ENCODE results near the gene NPHP3.
"Not testable (repeated sequence)": the region's sequence is repeated elsewhere in the genome, so short reads cannot be mapped to it uniquely, and the experiment has no call there.

The NPHP3 gene, protein sequence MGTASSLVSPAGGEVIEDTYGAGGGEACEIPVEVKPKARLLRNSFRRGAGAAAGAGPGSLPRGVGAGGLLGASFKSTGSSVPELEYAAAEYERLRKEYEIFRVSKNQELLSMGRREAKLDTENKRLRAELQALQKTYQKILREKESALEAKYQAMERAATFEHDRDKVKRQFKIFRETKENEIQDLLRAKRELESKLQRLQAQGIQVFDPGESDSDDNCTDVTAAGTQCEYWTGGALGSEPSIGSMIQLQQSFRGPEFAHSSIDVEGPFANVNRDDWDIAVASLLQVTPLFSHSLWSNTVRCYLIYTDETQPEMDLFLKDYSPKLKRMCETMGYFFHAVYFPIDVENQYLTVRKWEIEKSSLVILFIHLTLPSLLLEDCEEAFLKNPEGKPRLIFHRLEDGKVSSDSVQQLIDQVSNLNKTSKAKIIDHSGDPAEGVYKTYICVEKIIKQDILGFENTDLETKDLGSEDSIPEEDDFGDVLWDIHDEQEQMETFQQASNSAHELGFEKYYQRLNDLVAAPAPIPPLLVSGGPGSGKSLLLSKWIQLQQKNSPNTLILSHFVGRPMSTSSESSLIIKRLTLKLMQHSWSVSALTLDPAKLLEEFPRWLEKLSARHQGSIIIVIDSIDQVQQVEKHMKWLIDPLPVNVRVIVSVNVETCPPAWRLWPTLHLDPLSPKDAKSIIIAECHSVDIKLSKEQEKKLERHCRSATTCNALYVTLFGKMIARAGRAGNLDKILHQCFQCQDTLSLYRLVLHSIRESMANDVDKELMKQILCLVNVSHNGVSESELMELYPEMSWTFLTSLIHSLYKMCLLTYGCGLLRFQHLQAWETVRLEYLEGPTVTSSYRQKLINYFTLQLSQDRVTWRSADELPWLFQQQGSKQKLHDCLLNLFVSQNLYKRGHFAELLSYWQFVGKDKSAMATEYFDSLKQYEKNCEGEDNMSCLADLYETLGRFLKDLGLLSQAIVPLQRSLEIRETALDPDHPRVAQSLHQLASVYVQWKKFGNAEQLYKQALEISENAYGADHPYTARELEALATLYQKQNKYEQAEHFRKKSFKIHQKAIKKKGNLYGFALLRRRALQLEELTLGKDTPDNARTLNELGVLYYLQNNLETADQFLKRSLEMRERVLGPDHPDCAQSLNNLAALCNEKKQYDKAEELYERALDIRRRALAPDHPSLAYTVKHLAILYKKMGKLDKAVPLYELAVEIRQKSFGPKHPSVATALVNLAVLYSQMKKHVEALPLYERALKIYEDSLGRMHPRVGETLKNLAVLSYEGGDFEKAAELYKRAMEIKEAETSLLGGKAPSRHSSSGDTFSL (N-terminal part only)

DNA sequence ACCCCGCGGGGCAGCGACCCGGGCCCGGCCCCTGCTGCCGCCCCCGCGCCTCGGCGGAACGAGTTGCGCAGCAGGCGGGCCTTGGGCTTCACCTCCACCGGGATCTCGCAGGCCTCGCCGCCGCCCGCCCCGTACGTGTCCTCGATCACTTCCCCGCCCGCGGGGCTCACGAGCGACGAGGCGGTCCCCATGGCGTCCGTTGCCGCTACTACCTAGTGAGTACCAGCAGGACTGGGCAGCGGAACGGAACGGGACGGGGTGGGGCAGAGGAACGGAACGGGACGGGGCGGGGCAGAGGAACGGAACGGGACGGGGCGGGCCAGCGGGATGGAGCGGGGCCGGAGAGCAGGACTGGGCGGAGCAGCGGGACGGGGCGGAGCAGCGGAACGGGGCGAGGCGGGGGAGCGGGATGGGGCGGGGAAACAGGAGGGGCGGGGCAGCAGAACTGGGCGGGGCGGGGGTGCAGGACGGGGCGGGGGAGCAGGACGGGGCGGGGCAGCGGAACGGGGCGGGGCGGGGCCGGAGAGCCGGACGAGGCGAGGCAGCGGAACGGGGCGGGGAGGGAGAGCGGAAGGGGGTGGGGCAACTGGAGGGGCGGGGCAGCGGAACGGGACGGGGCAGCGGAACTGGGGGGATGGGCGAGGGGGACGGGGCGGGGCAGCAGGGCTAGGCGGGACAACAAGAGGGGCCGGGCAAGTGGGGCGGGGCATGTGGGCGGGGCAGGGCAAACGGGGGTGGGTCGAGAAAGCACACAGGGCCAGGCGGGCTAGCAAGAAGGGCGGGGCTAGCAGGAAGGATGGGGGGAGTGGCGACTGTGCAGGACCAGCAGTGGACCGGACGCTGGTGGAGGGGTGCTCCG, at the start of gene NPHP3:
TSS of gene NPHP3 (minus strand) at position 245 of the 859 bp plus-strand sequence. CDS start at position 191, 54 bp downstream.
- DNase-seq, result peak; percentile 98

DNA sequence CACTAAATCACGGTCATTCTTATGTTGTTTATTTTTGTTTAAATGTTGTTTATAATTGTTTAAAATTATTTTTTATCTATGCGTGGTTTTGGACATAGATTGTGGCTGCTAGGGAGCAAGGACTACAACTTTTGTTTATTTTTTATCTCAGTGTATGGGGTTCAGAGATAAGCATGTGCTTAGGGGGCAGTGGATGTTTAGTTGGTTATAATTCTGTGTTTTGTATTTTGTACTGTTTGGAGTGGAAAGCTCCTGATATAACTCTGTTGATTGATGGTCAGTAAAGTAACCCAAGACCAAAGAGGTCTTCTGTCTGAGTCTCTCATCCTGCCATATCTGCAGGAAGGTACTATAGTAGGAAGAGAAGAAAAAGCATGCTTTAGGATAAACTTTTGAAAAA, 36.5 kb upstream of the NPHP3 start:
- no peak for DNase-seq

- no peak for DNase-seq
These were observed 34.0 kb upstream of the NPHP3 start for GRCh38 chr3:132756108-132756650.

DNA sequence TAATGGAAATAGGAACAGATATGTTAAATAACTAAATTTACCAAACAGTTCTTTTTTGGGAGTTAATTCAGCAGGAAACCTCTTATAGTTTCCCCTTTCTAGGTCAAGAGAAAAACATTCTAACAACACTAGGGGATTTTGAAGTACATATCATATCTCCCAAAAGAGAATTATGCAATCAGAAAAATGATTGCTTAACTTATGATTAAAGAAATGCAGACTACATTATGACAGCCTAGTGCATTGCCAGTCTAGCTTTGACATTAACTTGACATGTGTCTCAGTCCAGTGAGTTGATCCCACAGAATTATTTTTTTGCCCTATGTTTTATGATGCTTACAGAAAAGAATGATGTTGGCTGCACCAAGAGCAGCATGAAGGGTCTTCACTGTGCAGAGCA, 31.7 kb upstream of the NPHP3 start:
- DNase-seq, result no peak

- no peak for DNase-seq
These were observed 27.6 kb upstream of the NPHP3 start for GRCh38 chr3:132749786-132750185.

GRCh38 chr3:132746720-132747119, 24.5 kb upstream of the NPHP3 start:
- not testable (repeated sequence) for DNase-seq

- DNase-seq, result no peak
These were observed 16.1 kb upstream of the NPHP3 start for GRCh38 chr3:132738314-132738713.

GRCh38 chr3:132735589-132735988, 13.4 kb upstream of the NPHP3 start:
- DNase-seq, result no peak

- DNase-seq, result no peak
These were observed 8.8 kb upstream of the NPHP3 start for GRCh38 chr3:132730891-132731580.

DNA sequence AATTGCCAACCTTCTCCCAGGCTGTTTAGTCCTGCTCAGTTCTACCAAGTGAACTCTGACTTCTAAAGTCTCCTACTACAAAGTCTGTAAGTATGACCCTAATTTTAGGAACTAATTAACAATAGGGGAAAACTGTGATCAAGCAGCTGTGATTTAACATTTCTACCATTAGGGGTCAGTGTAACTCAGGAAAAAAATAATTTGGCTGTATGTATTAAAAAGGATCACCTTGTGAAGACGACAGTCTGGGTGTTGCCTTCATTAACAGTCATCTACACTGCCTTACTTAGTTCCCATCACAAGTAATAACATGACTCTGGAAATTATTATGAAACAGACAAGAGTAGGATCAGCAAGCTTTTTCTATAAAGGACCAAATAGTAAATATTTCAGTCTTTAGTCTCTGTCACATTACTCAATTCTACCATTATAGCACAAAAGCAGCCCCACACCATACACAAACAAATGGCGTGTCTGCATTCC, 4.2 kb upstream of the NPHP3 start:
- DNase-seq, result no peak

DNA sequence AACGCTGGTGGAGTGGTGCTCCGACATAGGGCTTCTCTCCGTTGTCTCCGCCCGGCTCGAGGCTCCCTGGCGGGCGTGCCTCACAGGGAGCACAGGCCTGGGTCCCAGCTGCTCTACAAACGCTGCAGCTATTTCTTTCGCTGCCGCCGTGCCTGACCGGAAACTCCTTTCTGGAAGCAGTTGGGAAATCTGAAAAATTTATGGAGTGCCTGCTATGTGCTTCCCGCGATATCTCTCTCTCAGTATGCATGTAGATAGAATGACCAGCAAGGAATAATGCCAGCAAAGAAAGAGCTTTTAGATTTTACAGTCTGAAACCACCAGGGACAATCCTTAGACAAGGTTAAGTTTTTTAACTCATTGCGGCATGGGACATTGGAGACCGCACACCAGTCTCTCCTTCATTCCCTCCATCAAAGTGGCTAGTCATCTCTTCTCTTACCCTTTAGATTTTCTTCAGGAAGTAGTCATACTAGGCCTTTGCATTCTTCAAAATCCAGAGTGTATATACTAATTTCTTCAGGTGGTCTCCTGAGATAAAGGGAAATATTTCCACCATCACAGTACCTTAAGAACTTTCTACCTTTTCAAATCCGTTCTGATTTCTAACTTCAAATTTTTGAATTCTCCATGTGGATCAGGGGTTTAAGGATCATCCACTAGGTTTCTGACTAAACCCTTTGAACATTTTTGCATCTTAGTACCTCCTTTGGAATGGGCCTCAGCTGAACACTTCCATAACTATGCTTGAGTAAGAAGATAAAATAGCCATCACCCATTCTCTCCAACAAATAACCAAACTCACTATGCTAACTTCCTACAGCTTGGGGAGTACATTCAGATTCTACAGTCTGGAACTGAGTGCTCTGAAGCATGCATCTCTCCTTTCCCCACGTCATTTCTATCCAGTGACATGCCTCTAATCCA, 1.1 kb upstream of the NPHP3 start:
- no peak for DNase-seq

- peak; percentile 16 for DNase-seq
These were observed 587 bp downstream of the NPHP3 start for GRCh38 chr3:132721479-132722164.

DNA sequence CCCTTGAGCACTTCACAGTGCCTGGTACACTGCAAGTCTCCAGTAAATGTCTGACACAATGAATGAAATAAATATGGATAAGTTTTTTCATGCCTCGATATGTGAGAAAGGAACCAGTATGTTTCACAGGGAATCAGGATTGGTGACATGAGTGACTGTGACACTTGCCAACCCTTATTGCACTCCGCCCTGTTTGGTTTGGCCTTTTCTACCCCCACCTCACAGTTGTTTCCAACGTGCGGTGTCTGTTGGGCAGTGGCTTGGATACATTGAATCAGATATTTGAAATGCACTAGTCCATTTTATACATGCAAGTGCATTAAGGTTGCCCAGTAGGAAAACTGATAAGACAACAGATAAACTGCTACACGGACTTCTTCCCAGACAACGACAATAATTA, 2.0 kb downstream of the NPHP3 start:
- no peak for DNase-seq

DNA sequence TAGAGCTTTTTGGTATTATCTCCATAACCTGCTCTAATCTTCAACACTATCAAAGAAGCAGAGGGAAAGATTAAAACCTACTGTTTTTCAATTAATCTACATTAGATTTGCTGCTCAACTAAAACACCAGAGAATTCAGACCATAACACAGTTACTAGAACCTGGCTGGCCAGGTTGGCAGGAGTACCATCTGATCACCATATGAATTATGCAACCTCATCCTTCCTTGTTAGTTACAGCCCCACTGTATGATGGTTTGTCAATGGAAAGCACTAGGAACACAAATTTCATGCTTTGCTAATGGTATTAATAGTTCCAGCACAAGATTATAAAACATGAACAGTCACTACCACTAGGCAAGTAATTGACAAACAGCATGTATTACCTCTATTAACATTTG, 5.8 kb downstream of the NPHP3 start:
- no peak for DNase-seq

DNA sequence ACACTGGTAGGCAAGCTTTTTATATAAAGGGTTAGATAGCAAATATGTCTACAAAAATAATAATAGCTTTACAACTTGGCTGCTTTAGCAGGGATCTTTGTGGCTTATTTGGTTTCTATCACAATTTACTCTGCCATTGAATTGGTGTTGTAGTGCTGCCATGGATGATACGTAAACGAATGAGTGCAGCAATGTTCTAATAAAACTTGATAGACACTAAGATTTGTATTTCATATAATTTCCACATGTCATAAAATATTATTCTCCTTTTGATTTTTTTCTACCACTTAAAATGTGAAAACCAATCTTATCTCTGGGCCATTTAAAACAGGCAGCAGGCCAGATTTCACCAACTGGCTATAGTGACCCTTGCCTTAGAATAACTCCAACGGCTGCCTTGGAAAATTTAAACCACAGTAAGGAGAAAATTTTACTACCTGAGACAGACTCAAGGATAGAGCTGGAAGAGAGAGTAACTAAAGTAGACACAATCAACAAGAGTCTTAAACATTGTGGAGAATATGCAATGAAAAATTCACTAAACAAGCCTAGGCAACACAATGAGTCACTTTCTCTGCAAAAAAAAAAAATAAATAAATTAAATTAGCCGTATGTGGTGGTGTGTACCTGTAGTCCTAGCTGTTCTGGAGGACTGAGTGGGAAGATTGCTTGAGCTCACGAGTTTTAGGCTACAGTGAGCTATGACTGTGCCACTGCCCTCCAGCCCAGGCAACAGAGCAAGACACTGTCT, 8.1 kb downstream of the NPHP3 start:
- DNase-seq, result no peak

DNA sequence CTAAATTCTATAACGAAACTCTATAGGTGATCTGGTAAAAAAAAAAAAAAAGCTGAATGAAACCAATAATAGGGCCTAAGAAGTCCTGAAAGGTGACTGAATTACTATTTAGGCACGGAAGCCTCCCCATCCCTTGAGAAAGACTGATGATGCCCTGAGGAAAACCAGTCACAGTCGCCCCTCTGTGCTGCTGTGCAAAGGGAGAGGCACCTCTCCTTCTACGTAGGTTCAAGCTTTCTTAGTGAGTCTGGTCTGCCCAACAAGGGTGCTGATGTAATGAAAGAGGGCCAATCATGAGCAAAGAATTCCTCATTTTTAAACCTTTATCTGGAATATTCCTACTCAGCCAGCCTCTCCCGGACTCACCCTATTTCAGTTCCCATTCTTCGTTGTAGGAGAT, 11.9 kb downstream of the NPHP3 start:
- no peak for DNase-seq

GRCh38 chr3:132709761-132710160, 12.4 kb downstream of the NPHP3 start:
- DNase-seq, result no peak

DNA sequence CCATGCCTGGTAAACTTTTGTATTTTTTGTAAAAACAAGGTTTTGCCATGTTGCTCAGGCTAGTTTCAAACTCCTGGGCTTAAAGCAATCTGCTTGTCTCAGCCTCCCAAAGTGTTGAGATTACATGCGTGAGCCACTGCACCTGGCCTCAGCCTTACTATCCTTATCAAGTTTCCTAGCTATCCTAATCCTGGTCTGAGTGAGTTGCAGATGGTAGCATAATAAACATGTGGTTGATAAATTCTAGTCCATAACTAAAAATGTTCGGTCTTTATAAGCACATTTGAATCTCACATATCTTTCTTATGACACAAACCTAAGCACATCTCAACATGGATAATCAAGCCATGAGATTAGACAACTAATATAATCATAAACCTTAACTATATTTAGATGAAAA, 18.5 kb downstream of the NPHP3 start:
- DNase-seq, result no peak

Measured in stimulated activated CD4-positive, alpha-beta T cell treated with anti-CD3 and anti-CD28 coated beads, Interleukin-4, amount 100 ng/mL, for 1 hour (primary cell).